ENCODE measurements around the gene CDKAL1. TPM values are rescaled to one million over a fixed set of nuclear protein-coding genes. Genes with fewer than 3 reads are reported as not detected.

The CDKAL1 gene
- total RNA-seq, 3 donors from 2014 or later = 13.0 to 27.2 (median 18.0) TPM

- H3K36me3 ChIP-seq = no peaks in the 10 kb centered on the region
- intact Hi-C loops (cut with DNase I; ENCODE audit: low total_unique reads) = no loop called here
- H3K4me3 ChIP-seq = no peak overlapping the region
- no peak for DNase-seq (ENCODE audit: low spot score in 2 of 2)
- H3K27me3 ChIP-seq = no peaks in the 10 kb centered on the region
- TF ChIP-seq POLR2A (IDR thresholded peaks at IDR 0.05) (no peak), POLR2AphosphoS5 (IDR thresholded peaks at IDR 0.05) (no peak), CTCF (IDR thresholded peaks at IDR 0.05) (no peak)
- no peaks in the 10 kb centered on the region for H3K9me3 ChIP-seq
- H3K27ac ChIP-seq = no peak overlapping the region
- H3K4me1 ChIP-seq = no peaks in the 10 kb centered on the region
These were observed 350.8 kb downstream of the CDKAL1 start for GRCh38 chr6:20885076-20885475.

GRCh38 chr6:20891161-20891560 is 356.9 kb downstream of the CDKAL1 start:
- H3K36me3 ChIP-seq = no peaks in the 10 kb centered on the region
- intact Hi-C loops (cut with DNase I; ENCODE audit: low total_unique reads) = no loop called here
- H3K4me3 ChIP-seq = no peak overlapping the region
- no peaks in the 10 kb centered on the region for H3K9me3 ChIP-seq
- no peaks in the 10 kb centered on the region for H3K4me1 ChIP-seq
- no peak for TF ChIP-seq CTCF (IDR thresholded peaks at IDR 0.05)
- no peak for TF ChIP-seq POLR2AphosphoS5 (IDR thresholded peaks at IDR 0.05)
- no peak for TF ChIP-seq POLR2A (IDR thresholded peaks at IDR 0.05)
- DNase-seq (ENCODE audit: low spot score in 2 of 2) = no peak
- H3K27me3 ChIP-seq = no peaks in the 10 kb centered on the region
- no peak overlapping the region for H3K27ac ChIP-seq

- intact Hi-C loops (cut with DNase I; ENCODE audit: low total_unique reads) = no loop called here
- no peak for DNase-seq (ENCODE audit: low spot score in 2 of 2)
- TF ChIP-seq POLR2AphosphoS5 (IDR thresholded peaks at IDR 0.05) (no peak), CTCF (IDR thresholded peaks at IDR 0.05) (no peak)
- Histone ChIP-seq H3K27ac (no peak overlapping the region), H3K9me3 (no peaks in the 10 kb centered on the region), H3K4me3 (no peak overlapping the region), H3K36me3 (no peaks in the 10 kb centered on the region), H3K4me1 (no peaks in the 10 kb centered on the region), H3K27me3 (no peaks in the 10 kb centered on the region)
These were observed 358.1 kb downstream of the CDKAL1 start for GRCh38 chr6:20892365-20892764.

GRCh38 chr6:20893412-20893811 is 359.2 kb downstream of the CDKAL1 start:
- H3K9me3 ChIP-seq = no peaks in the 10 kb centered on the region
- no peak for TF ChIP-seq CTCF (IDR thresholded peaks at IDR 0.05)
- TF ChIP-seq POLR2AphosphoS5 (IDR thresholded peaks at IDR 0.05) = no peak
- TF ChIP-seq POLR2A (IDR thresholded peaks at IDR 0.05) = no peak
- no peaks in the 10 kb centered on the region for H3K36me3 ChIP-seq
- H3K4me3 ChIP-seq = no peak overlapping the region
- intact Hi-C loops (cut with DNase I; ENCODE audit: low total_unique reads) = no loop called here
- no peak for DNase-seq (ENCODE audit: low spot score in 2 of 2)
- no peak overlapping the region for H3K27ac ChIP-seq
- no peaks in the 10 kb centered on the region for H3K4me1 ChIP-seq
- H3K27me3 ChIP-seq = no peaks in the 10 kb centered on the region

GRCh38 chr6:20900389-20901160 is 366.3 kb downstream of the CDKAL1 start:
- Histone ChIP-seq H3K4me3 (no peak overlapping the region), H3K27ac (no peak overlapping the region), H3K9me3 (no peaks in the 10 kb centered on the region), H3K27me3 (no peaks in the 10 kb centered on the region), H3K36me3 (no peaks in the 10 kb centered on the region), H3K4me1 (no peaks in the 10 kb centered on the region)
- intact Hi-C loops (cut with DNase I; ENCODE audit: low total_unique reads) = no loop called here
- TF ChIP-seq POLR2AphosphoS5 (IDR thresholded peaks at IDR 0.05) (no peak), CTCF (IDR thresholded peaks at IDR 0.05) (no peak), POLR2A (IDR thresholded peaks at IDR 0.05) (no peak)
- no peak for DNase-seq (ENCODE audit: low spot score in 2 of 2)
